H1 (cell line): ENCODE results near the gene TRPV4. TPM values are rescaled to one million over a fixed set of nuclear protein-coding genes. Genes with fewer than 3 reads are reported as not detected.

Source experiments
- CTCF ChIA-PET: fragments of 300-600 bp; sonication (Branson Sonifier 250); formaldehyde crosslinking; loops from one replicate; lab custom pipeline; 2021; ENCODE audit not compliant: partially characterized antibody; lab: Charles Lee
- POLR2A ChIA-PET: fragments of 300-600 bp; sonication (Branson Sonifier 250); formaldehyde crosslinking; loops from one replicate; lab custom pipeline; 2021; ENCODE audit warnings: inconsistent platforms; ENCODE audit not compliant: partially characterized antibody; lab: Charles Lee
- DNase-seq, 2 experiments: peaks; one replicate each; pipeline versions ENCODE4 v3.0.0 to v3.0.0-alpha.2; 2010 to 2022; ENCODE audit warnings: low spot score in 2 of 2, low read depth in 1 of 2, mixed read lengths in 1 of 2
- FAIRE-seq: peaks from 2 replicates; lab custom pipeline; 2011; peaks lifted over from hg19 to GRCh38; lab: Jason Lieb, UNC
- H2AFZ ChIP-seq: 2 replicates; pipeline ENCODE4 v1.8.1; 2012; ENCODE audit warnings: low read length, inconsistent platforms
- H2AK5ac ChIP-seq: 2 replicates; pipeline ENCODE4 v1.6.1; 2013; ENCODE audit warnings: low read depth, low read length
- H2BK120ac ChIP-seq: replicated peaks from 2 replicates; pipeline ENCODE3; 2013; ENCODE audit warnings: low read depth, low read length, inconsistent platforms
- H2BK12ac ChIP-seq: 2 replicates; pipeline ENCODE4 v1.6.1; 2013; ENCODE audit warnings: low read depth, low read length
- H2BK15ac ChIP-seq: 2 replicates; pipeline ENCODE4 v1.6.1; 2013; ENCODE audit warnings: low read length
- H2BK20ac ChIP-seq: 2 replicates; pipeline ENCODE4 v1.6.1; 2013; ENCODE audit warnings: low read length
- H2BK5ac ChIP-seq: 2 replicates; pipeline ENCODE4 v1.6.1; 2013; ENCODE audit warnings: low read depth, low read length
- H3K14ac ChIP-seq: 2 replicates; pipeline ENCODE4 v1.6.1; 2013; ENCODE audit warnings: inconsistent platforms; ENCODE audit not compliant: insufficient read length
- H3K18ac ChIP-seq: 2 replicates; pipeline ENCODE4 v1.6.1; 2013; ENCODE audit warnings: low read length; ENCODE audit errors: extremely low read depth
- H3K23ac ChIP-seq: 2 replicates; pipeline ENCODE4 v1.6.1; 2013; ENCODE audit warnings: inconsistent platforms; ENCODE audit not compliant: insufficient read length
- H3K23me2 ChIP-seq: 2 replicates; pipeline ENCODE4 v1.6.1; 2013; ENCODE audit warnings: low read depth, low read length
- H3K27ac ChIP-seq: 2 replicates; pipeline ENCODE4 v1.6.1; 2011; ENCODE audit warnings: low read depth, low read length, inconsistent platforms
- H3K27me3 ChIP-seq, 4 experiments: replicated peaks in 1 of 4; 1 replicate in 1 of 4; 2 replicates in 3 of 4; pipeline versions ENCODE4 v1.6.1 to v1.8.1; 2011 to 2013; ENCODE audit warnings: low read length in 3 of 4, mild to moderate bottlenecking in 3 of 4, inconsistent platforms in 2 of 4, mixed read lengths in 2 of 4, moderate library complexity in 1 of 4; ENCODE audit not compliant: control insufficient read depth in 3 of 4, insufficient read depth in 3 of 4; ENCODE audit errors: extremely low read depth in 1 of 4
- H3K36me3 ChIP-seq, 4 experiments: 2 replicates each; pipeline versions ENCODE4 v1.6.1 to v1.8.1; 2011 to 2013; ENCODE audit warnings: mild to moderate bottlenecking in 4 of 4, low read length in 3 of 4, moderate library complexity in 2 of 4, control low read depth in 1 of 4, inconsistent platforms in 1 of 4; ENCODE audit not compliant: insufficient read depth in 4 of 4, control insufficient read depth in 2 of 4
- H3K4ac ChIP-seq: replicated peaks from 2 replicates; pipeline ENCODE3; 2013; ENCODE audit warnings: low read length, low read depth, mixed read lengths, inconsistent platforms; ENCODE audit not compliant: insufficient read length
- H3K4me1 ChIP-seq, 4 experiments: replicated peaks in 1 of 4; 1 replicate in 1 of 4; 2 replicates in 3 of 4; pipeline versions ENCODE4 v1.6.1 to v1.8.1; 2011 to 2013; ENCODE audit warnings: low read length in 3 of 4, inconsistent platforms in 2 of 4, mixed read lengths in 1 of 4; ENCODE audit not compliant: insufficient read depth in 4 of 4, control insufficient read depth in 3 of 4
- H3K4me2 ChIP-seq, 2 experiments: 2 replicates each; pipeline versions ENCODE4 v1.6.1 to v1.8.1; 2011 to 2013; ENCODE audit warnings: low read depth in 2 of 2, low read length in 2 of 2, control low read depth in 1 of 2, inconsistent platforms in 1 of 2, mild to moderate bottlenecking in 1 of 2; ENCODE audit not compliant: insufficient read depth in 1 of 2
- H3K4me3 ChIP-seq, 4 experiments: fragments of 200-600, 300-600 bp in 1 of 4; sonication (generic), shearing (Covaris generic), sonication (Bioruptor Twin) in 1 of 4; 2 replicates each; pipeline versions ENCODE4 v1.5.1 to v1.8.1; 2011 to 2016; ENCODE audit warnings: low read length in 4 of 4, low read depth in 3 of 4, control low read depth in 2 of 4, inconsistent platforms in 2 of 4, mild to moderate bottlenecking in 2 of 4, mixed read lengths in 1 of 4, moderate library complexity in 1 of 4; ENCODE audit not compliant: insufficient read depth in 2 of 4; ENCODE audit errors: extremely low read depth in 1 of 4
- H3K56ac ChIP-seq: replicated peaks from 2 replicates; pipeline ENCODE3; 2013; ENCODE audit warnings: low read depth, mild to moderate bottlenecking, mixed read lengths, low read length, inconsistent platforms; ENCODE audit not compliant: insufficient read length
- H3K79me1 ChIP-seq: 2 replicates; pipeline ENCODE4 v1.6.1; 2013; ENCODE audit warnings: low read depth, low read length, control low read depth
- H3K79me2 ChIP-seq, 2 experiments: 2 replicates each; pipeline versions ENCODE4 v1.6.1 to v1.8.1; 2012 to 2013; ENCODE audit warnings: low read length in 2 of 2, mild to moderate bottlenecking in 2 of 2, inconsistent platforms in 1 of 2; ENCODE audit not compliant: insufficient read depth in 2 of 2, control insufficient read depth in 1 of 2
- H3K9ac ChIP-seq, 4 experiments: replicated peaks in 1 of 4; 1 replicate in 1 of 4; 2 replicates in 3 of 4; pipeline versions ENCODE4 v1.6.1 to v1.8.1; 2011 to 2013; ENCODE audit warnings: low read depth in 3 of 4, low read length in 3 of 4, control low read depth in 2 of 4, mild to moderate bottlenecking in 2 of 4, moderate library complexity in 2 of 4, inconsistent platforms in 1 of 4; ENCODE audit errors: extremely low read depth in 1 of 4
- H3K9me3 ChIP-seq, 2 experiments: 2 replicates each; pipeline versions ENCODE4 v1.6.1 to v1.8.1; 2012 to 2013; ENCODE audit warnings: mild to moderate bottlenecking in 2 of 2, moderate library complexity in 2 of 2, control low read depth in 1 of 2, inconsistent platforms in 1 of 2, low read depth in 1 of 2, low read length in 1 of 2, mixed read lengths in 1 of 2; ENCODE audit not compliant: insufficient read depth in 2 of 2
- H4K20me1 ChIP-seq, 2 experiments: replicated peaks in 1 of 2; 2 replicates each; pipeline versions ENCODE3 to v1.8.1; 2011 to 2013; ENCODE audit warnings: inconsistent platforms in 2 of 2, low read length in 2 of 2, mild to moderate bottlenecking in 1 of 2; ENCODE audit not compliant: insufficient read depth in 2 of 2, control insufficient read depth in 1 of 2
- H4K5ac ChIP-seq: 2 replicates; pipeline ENCODE4 v1.6.1; 2013; ENCODE audit warnings: low read length, low read depth, mixed read lengths, inconsistent platforms; ENCODE audit not compliant: insufficient read length
- H4K8ac ChIP-seq: 2 replicates; pipeline ENCODE4 v1.8.0; 2013; ENCODE audit warnings: mild to moderate bottlenecking, moderate library complexity, low read length, inconsistent platforms; ENCODE audit not compliant: insufficient read depth; ENCODE audit errors: extremely low read depth
- H4K91ac ChIP-seq: replicated peaks from 2 replicates; pipeline ENCODE3; 2013; ENCODE audit warnings: low read length, mixed read lengths, inconsistent platforms; ENCODE audit not compliant: insufficient read length
- BRCA1 ChIP-seq: IDR thresholded peaks from 2 replicates; pipeline ENCODE4 v1.6.1; 2012; ENCODE audit warnings: low read depth, low read length, improper control_type of control experiment
- CTBP2 ChIP-seq: IDR thresholded peaks from 2 replicates; pipeline ENCODE4 v1.7.0; 2011; ENCODE audit warnings: borderline replicate concordance, mild to moderate bottlenecking, moderate library complexity, mixed read lengths, low read length; ENCODE audit not compliant: insufficient read depth, insufficient read length
- HDAC2 ChIP-seq, 2 experiments: fragments of 300-600 bp in 1 of 2; sonication (generic) in 1 of 2; IDR thresholded peaks; 2 replicates each; pipeline ENCODE4 v1.6.1; 2011 to 2012; ENCODE audit warnings: low read depth in 2 of 2, low read length in 2 of 2, mild to moderate bottlenecking in 2 of 2, moderate library complexity in 2 of 2, borderline replicate concordance in 1 of 2, inconsistent platforms in 1 of 2
- JUN ChIP-seq: IDR thresholded peaks from 2 replicates; pipeline ENCODE4 v1.6.1; 2011; ENCODE audit warnings: low read depth, mild to moderate bottlenecking, improper control_type of control experiment, low read length
- KDM1A ChIP-seq: fragments of 200-600, 300-600 bp; sonication (generic); IDR thresholded peaks from 2 replicates; pipeline ENCODE4 v1.7.1; 2016; ENCODE audit warnings: mild to moderate bottlenecking, low read length, borderline replicate concordance
- MAX ChIP-seq: IDR thresholded peaks from 2 replicates; pipeline ENCODE4 v1.6.1; 2012; ENCODE audit warnings: inconsistent platforms
- POLR2AphosphoS5 ChIP-seq: IDR thresholded peaks from 2 replicates; pipeline ENCODE4 v1.6.1; 2011; ENCODE audit warnings: low read depth, low read length
- TAF1 ChIP-seq: IDR thresholded peaks from 2 replicates; pipeline ENCODE4 v1.6.1; 2011; ENCODE audit warnings: mild to moderate bottlenecking, low read depth, low read length
- TAF7 ChIP-seq: optimal IDR thresholded peaks from 2 replicates; pipeline ENCODE3; 2011; ENCODE audit warnings: low read depth, mild to moderate bottlenecking, inconsistent platforms, low read length, moderate library complexity, borderline replicate concordance
- TCF12 ChIP-seq: IDR thresholded peaks from 2 replicates; pipeline ENCODE4 v1.6.1; 2011; ENCODE audit warnings: low read depth, mild to moderate bottlenecking, low read length
- TEAD4 ChIP-seq: IDR thresholded peaks from 2 replicates; pipeline ENCODE4 v1.6.1; 2012; ENCODE audit warnings: low read depth, low read length, inconsistent platforms, mixed read lengths
- WGBS, 2 experiments: shearing (Covaris generic) in 1 of 2; methylation state at CpG; one replicate each; pipeline versions ENCODE4 v1.1.6 to v1.1.7; 2013 to 2015; ENCODE audit warnings: low lambda C conversion rate in 2 of 2, mixed read lengths in 2 of 2, inconsistent platforms in 1 of 2, low coverage in 1 of 2, missing lambda C conversion rate in 1 of 2; ENCODE audit not compliant: insufficient replicate concordance in 2 of 2, insufficient coverage in 1 of 2, insufficient read length in 1 of 2; ENCODE audit errors: extremely low coverage in 1 of 2, missing lambda C conversion rate in 1 of 2; 5-methylcytosine and 5-hydroxymethylcytosine counted together
- polyA plus RNA-seq, 7 experiments: library from polyadenylated mRNA; depleted of rRNA in 3 of 7; stranded (reverse) in 5 of 7; unstranded in 2 of 7; fragments of >200 nt in 5 of 7; fragments of 200-250 nt in 2 of 7; gene quantifications; 1 replicate in 5 of 7; 2 replicates in 1 of 7; 4 replicates in 1 of 7; pipeline versions ENCODE4 v1.2.1 to v1.2.3, GENCODE V29; 2011 to 2013; ENCODE audit warnings: missing spikeins in 2 of 7, mixed read lengths in 2 of 7
- total RNA-seq: library from RNA; stranded (reverse); fragmentation: NEBNext Ultra II Directional; extraction: Animal tissue kit (Norgen Biotek cat#: 25700); gene quantifications from 2 replicates; pipeline ENCODE4 v1.2.1, GENCODE V29; 2021
- TF ChIP-seq, protein P1 (sequence below): IDR thresholded peaks from 2 replicates; pipeline ENCODE4 v1.6.1; 2011; ENCODE audit warnings: low read depth, mild to moderate bottlenecking, low read length; ENCODE audit not compliant: insufficient read depth

Gene TRPV4
- total and polyA plus RNA-seq, 2 of the 8 experiments (the other 6 are each of a cell fraction or from before 2014, with no cell fraction given), result 2.1 to 6.2 TPM

- H4K91ac ChIP-seq, result no peak overlapping the region
- H4K8ac ChIP-seq, result peak overlapping the region; percentile 71; the same call in 1 of the 2 replicates
- no peaks in the 10 kb centered on the region for H3K36me3 ChIP-seq
- no peak overlapping the region for H4K5ac ChIP-seq
- no peak overlapping the region for H3K4me3 ChIP-seq
- H2BK20ac ChIP-seq, result no peak overlapping the region
- peaks cover 0 to 5% (median 0%) of the 10 kb centered on the region in 4 experiments; a peak in 3 of 7 replicates for H3K4me1 ChIP-seq
- DNase-seq (peak in 1 of 2 experiments; percentile 37), FAIRE-seq (no peak)
- H3K79me1 ChIP-seq, result no peaks in the 10 kb centered on the region
- no peak overlapping the region for H3K27ac ChIP-seq
- WGBS, 2 experiments, result 84% methylated on average over 18 of the region's 18 CpGs; no CpG with 5 or more reads in 1 of the 2 experiments
- H3K9ac ChIP-seq, result no peak overlapping the region
- no peaks in the 10 kb centered on the region for H4K20me1 ChIP-seq
- H3K79me2 ChIP-seq, result no peaks in the 10 kb centered on the region
- no peak overlapping the region; the same call in 1 of the 2 replicates for H2BK5ac ChIP-seq
- no peak overlapping the region for H2BK15ac ChIP-seq
- H3K9me3 ChIP-seq, result no peaks in the 10 kb centered on the region
- 0 out of 2 replicates have a peak overlapping the region, but pooled peaks have one; percentile 80 for H2AK5ac ChIP-seq
- no peak overlapping the region for H3K4ac ChIP-seq
- POLR2A ChIA-PET, result interaction anchor here (1.4 kb wide), 1 partner anchor 8 kb away, joined by 3 read pairs; no protein-coding TSS in a partner anchor
- CTCF ChIA-PET, result interaction anchor here (0.6 to 10.0 kb wide), 23 partner anchors 10 to 332 kb away, joined by 3 to 120 read pairs (median 5); no protein-coding TSS in a partner anchor
- no peak overlapping the region for H3K18ac ChIP-seq
- H2AFZ ChIP-seq, result no peak overlapping the region
- no peak overlapping the region for H3K23ac ChIP-seq
- H2BK120ac ChIP-seq, result no peak overlapping the region
- H3K4me2 ChIP-seq, result no peak overlapping the region
- H3K14ac ChIP-seq, result no peak overlapping the region
- H3K56ac ChIP-seq, result no peak overlapping the region
- H2BK12ac ChIP-seq, result no peak overlapping the region
- no peaks in the 10 kb centered on the region for H3K23me2 ChIP-seq
- no peaks in the 10 kb centered on the region for H3K27me3 ChIP-seq
- TF ChIP-seq, protein P1, sequence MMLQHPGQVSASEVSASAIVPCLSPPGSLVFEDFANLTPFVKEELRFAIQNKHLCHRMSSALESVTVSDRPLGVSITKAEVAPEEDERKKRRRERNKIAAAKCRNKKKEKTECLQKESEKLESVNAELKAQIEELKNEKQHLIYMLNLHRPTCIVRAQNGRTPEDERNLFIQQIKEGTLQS, result no peak
- TF ChIP-seq JUN (no peak), MAX (no peak), CTBP2 (no peak), TEAD4 (no peak), TAF7 (no peak), BRCA1 (no peak), POLR2AphosphoS5 (no peak), KDM1A (no peak), TAF1 (no peak), HDAC2 (IDR thresholded peaks at IDR 0.05; ENCODE audit: borderline replicate concordance in 1 of 2, low read depth in 2 of 2, low read length in 2 of 2) (no peak), TCF12 (no peak)
Measured at GRCh38 chr12:109764776-109765445, 68.3 kb downstream of the TRPV4 start.
